Neural progenitor cell (in vitro differentiated cells): ENCODE results near the gene SLC38A1. TPM values are rescaled to one million over a fixed set of nuclear protein-coding genes. Genes with fewer than 3 reads are reported as not detected.

Source experiments
- DNase-seq: peaks from one replicate; pipeline ENCODE4 v3.0.0-alpha.2; 2016; ENCODE audit warnings: low spot score
- H2AFZ ChIP-seq: fragments of 200-600 bp; sonication (generic); replicated peaks from 2 replicates; pipeline ENCODE4 v1.6.1; 2016; ENCODE audit warnings: antibody characterized with exemption
- H3F3A ChIP-seq: fragments of 200-600 bp; sonication (generic); 2 replicates; pipeline ENCODE4 v1.6.1; 2016; ENCODE audit warnings: antibody characterized with exemption, low read depth
- H3K27ac ChIP-seq: fragments of 200-600 bp; sonication (generic); 2 replicates; pipeline ENCODE4 v1.5.1; 2016; ENCODE audit warnings: mild to moderate bottlenecking
- H3K27me3 ChIP-seq: fragments of 200-600 bp; sonication (generic); 2 replicates; pipeline ENCODE4 v1.6.1; 2016; ENCODE audit warnings: mild to moderate bottlenecking, moderate library complexity
- H3K36me3 ChIP-seq: fragments of 200-600 bp; sonication (generic); 2 replicates; pipeline ENCODE4 v1.5.1; 2016
- H3K4me1 ChIP-seq: fragments of 200-600 bp; sonication (generic); 2 replicates; pipeline ENCODE4 v1.6.1; 2016; ENCODE audit warnings: mixed run types
- H3K4me2 ChIP-seq: fragments of 200-600 bp; sonication (generic); 2 replicates; pipeline ENCODE4 v1.6.1; 2016
- H3K4me3 ChIP-seq: fragments of 200-600 bp; sonication (generic); 2 replicates; pipeline ENCODE4 v1.5.1; 2016
- H3K79me2 ChIP-seq: fragments of 200-600 bp; sonication (generic); 2 replicates; pipeline ENCODE4 v1.6.1; 2016; ENCODE audit warnings: low read depth
- H3K9ac ChIP-seq: fragments of 200-600 bp; sonication (generic); 2 replicates; pipeline ENCODE4 v1.6.1; 2016
- H3K9me3 ChIP-seq: fragments of 200-600 bp; sonication (generic); 2 replicates; pipeline ENCODE4 v1.5.1; 2016; ENCODE audit warnings: low read depth
- H4K20me1 ChIP-seq: fragments of 200-600 bp; sonication (generic); 2 replicates; pipeline ENCODE4 v1.6.1; 2016; ENCODE audit warnings: low read depth
- H3K27ac Mint-ChIP-seq: 3 replicates; pipeline ENCODE4 v1.8.0; 2021; ENCODE audit warnings: mixed read lengths
- H3K27me3 Mint-ChIP-seq: 2 replicates; pipeline ENCODE4 v1.8.0; 2022; ENCODE audit warnings: low read depth, mild to moderate bottlenecking, inconsistent platforms, moderate library complexity, mixed read lengths; ENCODE audit not compliant: insufficient read depth
- H3K36me3 Mint-ChIP-seq: 3 replicates; pipeline ENCODE4 v1.8.0; 2021; ENCODE audit warnings: mixed read lengths
- H3K4me1 Mint-ChIP-seq: 3 replicates; pipeline ENCODE4 v1.8.0; 2021; ENCODE audit warnings: mixed read lengths
- H3K4me3 Mint-ChIP-seq: 3 replicates; pipeline ENCODE4 v1.8.0; 2021; ENCODE audit warnings: mild to moderate bottlenecking, moderate library complexity, mixed read lengths
- H3K9me3 Mint-ChIP-seq: 3 replicates; pipeline ENCODE4 v1.8.0; 2020; ENCODE audit warnings: mixed read lengths
- EZH2 ChIP-seq: fragments of 200-600 bp; sonication (generic); IDR thresholded peaks from 2 replicates; pipeline ENCODE4 v1.6.1; 2017; ENCODE audit warnings: antibody characterized with exemption, mild to moderate bottlenecking, moderate library complexity
- EZH2phosphoT487 ChIP-seq: fragments of 200-600 bp; sonication (generic); IDR thresholded peaks from 2 replicates; pipeline ENCODE4 v1.6.1; 2017; ENCODE audit warnings: antibody characterized with exemption
- total RNA-seq: library from RNA; depleted of rRNA; stranded (reverse); fragments of >200 nt; gene quantifications from 2 replicates; pipeline ENCODE4 v1.2.3, GENCODE V29; 2015; ENCODE audit warnings: low replicate concordance
- TF ChIP-seq, protein P1 (sequence below): fragments of 200-600 bp; sonication (generic); IDR thresholded peaks from 2 replicates; pipeline ENCODE4 v1.5.1; 2017; ENCODE audit warnings: antibody characterized with exemption, mild to moderate bottlenecking

SLC38A1 gene
- total RNA-seq, 1 donor from 2014 or later = 142 TPM

DNA sequence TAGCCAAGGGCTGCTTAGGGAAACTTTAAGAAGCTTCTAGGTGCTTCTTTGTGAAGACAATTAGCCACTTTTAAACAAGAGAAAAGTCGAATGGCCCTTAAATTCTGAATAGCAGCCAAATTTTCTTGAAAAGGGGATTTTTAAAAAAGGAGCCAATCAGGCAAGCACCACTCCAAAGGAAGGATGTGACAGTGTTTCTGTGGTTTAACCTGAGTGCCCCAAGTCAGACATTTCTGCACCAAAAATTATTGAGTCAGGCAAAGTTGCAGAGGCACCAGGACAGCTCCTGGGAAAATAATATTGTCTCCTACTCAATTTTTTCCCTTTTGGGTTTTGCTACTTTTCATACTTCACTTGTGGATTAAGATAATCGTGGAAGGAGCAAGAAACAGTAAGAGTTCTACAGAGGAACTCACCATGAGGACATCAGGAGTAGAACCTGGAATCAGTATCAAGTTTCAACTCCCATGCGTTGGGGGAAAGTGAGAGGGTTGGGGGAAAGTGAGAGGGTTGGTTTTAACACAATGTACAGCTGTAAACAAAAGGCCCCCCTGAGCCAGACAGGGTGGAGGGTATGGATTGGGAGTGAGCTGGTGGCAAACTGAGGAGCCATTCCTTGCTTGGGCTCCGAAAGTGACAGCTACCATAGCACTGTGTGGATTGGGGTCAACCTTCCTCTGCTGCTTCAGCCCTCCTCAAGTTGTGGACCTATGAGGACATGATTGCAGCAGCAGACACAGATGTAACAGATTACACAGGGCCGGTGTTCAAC, 90.8 kb downstream of the SLC38A1 start:
- no peak overlapping the region for H3K27ac Mint-ChIP-seq
- H4K20me1 ChIP-seq = no peaks in the 10 kb centered on the region
- TF ChIP-seq EZH2phosphoT487 (no peak), EZH2 (no peak)
- TF ChIP-seq, protein P1, sequence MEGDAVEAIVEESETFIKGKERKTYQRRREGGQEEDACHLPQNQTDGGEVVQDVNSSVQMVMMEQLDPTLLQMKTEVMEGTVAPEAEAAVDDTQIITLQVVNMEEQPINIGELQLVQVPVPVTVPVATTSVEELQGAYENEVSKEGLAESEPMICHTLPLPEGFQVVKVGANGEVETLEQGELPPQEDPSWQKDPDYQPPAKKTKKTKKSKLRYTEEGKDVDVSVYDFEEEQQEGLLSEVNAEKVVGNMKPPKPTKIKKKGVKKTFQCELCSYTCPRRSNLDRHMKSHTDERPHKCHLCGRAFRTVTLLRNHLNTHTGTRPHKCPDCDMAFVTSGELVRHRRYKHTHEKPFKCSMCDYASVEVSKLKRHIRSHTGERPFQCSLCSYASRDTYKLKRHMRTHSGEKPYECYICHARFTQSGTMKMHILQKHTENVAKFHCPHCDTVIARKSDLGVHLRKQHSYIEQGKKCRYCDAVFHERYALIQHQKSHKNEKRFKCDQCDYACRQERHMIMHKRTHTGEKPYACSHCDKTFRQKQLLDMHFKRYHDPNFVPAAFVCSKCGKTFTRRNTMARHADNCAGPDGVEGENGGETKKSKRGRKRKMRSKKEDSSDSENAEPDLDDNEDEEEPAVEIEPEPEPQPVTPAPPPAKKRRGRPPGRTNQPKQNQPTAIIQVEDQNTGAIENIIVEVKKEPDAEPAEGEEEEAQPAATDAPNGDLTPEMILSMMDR = no peak
- H3K79me2 ChIP-seq = no peaks in the 10 kb centered on the region
- H3K9ac ChIP-seq = no peak overlapping the region
- H3K4me1 ChIP-seq = no peaks in the 10 kb centered on the region
- no peak overlapping the region for H3K4me2 ChIP-seq
- H3K9me3 Mint-ChIP-seq = no peaks in the 10 kb centered on the region
- no peak overlapping the region for H3K27ac ChIP-seq
- no peak overlapping the region for H2AFZ ChIP-seq
- no peak overlapping the region for H3K4me3 ChIP-seq
- no peaks in the 10 kb centered on the region for H3K9me3 ChIP-seq
- no peaks in the 10 kb centered on the region for H3F3A ChIP-seq
- no peaks in the 10 kb centered on the region for H3K36me3 Mint-ChIP-seq
- H3K27me3 ChIP-seq = no peaks in the 10 kb centered on the region
- H3K4me1 Mint-ChIP-seq = no peaks in the 10 kb centered on the region
- no peaks in the 10 kb centered on the region for H3K27me3 Mint-ChIP-seq
- no peak for DNase-seq
- H3K4me3 Mint-ChIP-seq = no peak overlapping the region
- no peaks in the 10 kb centered on the region for H3K36me3 ChIP-seq

DNA sequence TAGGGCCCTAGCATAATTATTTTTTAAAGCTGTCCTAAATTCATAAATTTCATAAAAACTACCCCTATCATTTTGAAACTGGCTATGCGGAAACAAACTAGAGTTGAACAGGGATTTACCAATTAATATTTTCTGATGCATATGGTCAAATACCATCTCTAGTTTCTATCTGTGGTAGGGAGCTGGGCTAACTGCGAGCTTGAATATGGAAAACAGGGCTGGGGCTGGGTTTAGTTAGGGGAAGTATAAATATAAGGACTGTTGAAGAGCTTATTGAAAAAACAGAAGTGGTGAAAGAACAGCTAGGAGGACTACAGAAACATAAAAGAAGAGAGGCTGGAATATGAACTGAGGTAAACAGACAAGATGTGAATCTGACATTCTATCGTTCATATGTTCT, 91.8 kb downstream of the SLC38A1 start:
- H3F3A ChIP-seq = no peaks in the 10 kb centered on the region
- H4K20me1 ChIP-seq = no peaks in the 10 kb centered on the region
- H3K9ac ChIP-seq = no peak overlapping the region
- H3K27me3 ChIP-seq = no peaks in the 10 kb centered on the region
- TF ChIP-seq EZH2phosphoT487 = no peak
- TF ChIP-seq EZH2 = no peak
- TF ChIP-seq, protein P1 = no peak
- no peaks in the 10 kb centered on the region for H3K9me3 ChIP-seq
- H3K4me1 ChIP-seq = no peaks in the 10 kb centered on the region
- no peak overlapping the region for H3K4me3 Mint-ChIP-seq
- H2AFZ ChIP-seq = no peak overlapping the region
- H3K4me1 Mint-ChIP-seq = no peaks in the 10 kb centered on the region
- H3K36me3 Mint-ChIP-seq = no peaks in the 10 kb centered on the region
- H3K27ac Mint-ChIP-seq = no peak overlapping the region
- H3K36me3 ChIP-seq = no peaks in the 10 kb centered on the region
- H3K27ac ChIP-seq = no peak overlapping the region
- no peaks in the 10 kb centered on the region for H3K79me2 ChIP-seq
- H3K4me2 ChIP-seq = no peak overlapping the region
- no peak overlapping the region for H3K4me3 ChIP-seq
- no peak for DNase-seq
- no peaks in the 10 kb centered on the region for H3K27me3 Mint-ChIP-seq
- H3K9me3 Mint-ChIP-seq = no peaks in the 10 kb centered on the region

DNA sequence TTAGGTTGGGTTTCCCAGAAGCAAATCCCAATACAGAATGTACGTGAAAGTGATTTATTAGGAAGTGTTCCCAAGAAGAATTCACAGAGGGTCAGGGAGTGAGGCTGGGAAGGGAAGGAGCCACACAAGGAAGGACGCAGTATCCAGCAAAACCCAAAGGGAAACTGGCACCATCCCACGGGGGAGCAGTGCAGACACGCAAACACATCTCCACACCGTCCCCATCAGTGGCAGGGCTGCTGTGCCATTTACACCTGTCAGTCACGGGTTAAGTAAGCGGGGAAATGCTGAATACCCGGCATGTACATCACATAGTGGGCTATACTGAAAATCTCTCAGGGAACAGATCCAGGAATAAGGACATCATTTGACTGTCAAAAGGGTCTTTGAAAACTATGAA, 93.9 kb downstream of the SLC38A1 start:
- no peak overlapping the region for H2AFZ ChIP-seq
- no peak for DNase-seq
- no peaks in the 10 kb centered on the region for H3K27me3 ChIP-seq
- H3K79me2 ChIP-seq = no peaks in the 10 kb centered on the region
- no peak overlapping the region for H3K27ac ChIP-seq
- Mint-ChIP-seq H3K27ac (no peak overlapping the region), H3K36me3 (no peaks in the 10 kb centered on the region), H3K27me3 (no peaks in the 10 kb centered on the region), H3K4me3 (no peak overlapping the region), H3K4me1 (no peaks in the 10 kb centered on the region), H3K9me3 (no peaks in the 10 kb centered on the region)
- no peak overlapping the region for H3K4me2 ChIP-seq
- H3K36me3 ChIP-seq = no peaks in the 10 kb centered on the region
- no peak overlapping the region for H3K9ac ChIP-seq
- no peaks in the 10 kb centered on the region for H3K9me3 ChIP-seq
- no peaks in the 10 kb centered on the region for H3K4me1 ChIP-seq
- TF ChIP-seq EZH2 (no peak), EZH2phosphoT487 (no peak)
- TF ChIP-seq, protein P1 = no peak
- no peaks in the 10 kb centered on the region for H4K20me1 ChIP-seq
- H3F3A ChIP-seq = no peaks in the 10 kb centered on the region
- no peak overlapping the region for H3K4me3 ChIP-seq
